SJSA1 (cell line): ENCODE measurements around the gene FBXO24. TPM values are rescaled to one million over a fixed set of nuclear protein-coding genes. Genes with fewer than 3 reads are reported as not detected.

ENCODE experiments used
- DNase-seq, 2 experiments: peaks; one replicate each; pipeline ENCODE4 v3.0.0-alpha.2; 2015 to 2020; ENCODE audit warnings: low spot score in 2 of 2, low read depth in 1 of 2
- H3K27ac ChIP-seq: fragments of 250-450 bp; sonication (Bioruptor Pico); 2 replicates; pipeline ENCODE4 v1.5.1; 2020; ENCODE audit warnings: mild to moderate bottlenecking, moderate library complexity
- H3K27me3 ChIP-seq: fragments of 250-450 bp; sonication (Bioruptor Pico); replicated peaks from 2 replicates; pipeline ENCODE4 v1.5.1; 2020; ENCODE audit warnings: mild to moderate bottlenecking, moderate library complexity
- H3K36me3 ChIP-seq: fragments of 250-450 bp; sonication (Bioruptor Pico); 2 replicates; pipeline ENCODE4 v1.5.1; 2020; ENCODE audit warnings: mild to moderate bottlenecking
- H3K4me1 ChIP-seq: fragments of 250-450 bp; sonication (Bioruptor Pico); replicated peaks from 2 replicates; pipeline ENCODE4 v1.6.1; 2021; ENCODE audit warnings: mild to moderate bottlenecking
- H3K4me3 ChIP-seq: fragments of 250-450 bp; sonication (Bioruptor Pico); 2 replicates; pipeline ENCODE4 v1.5.1; 2020; ENCODE audit warnings: mild to moderate bottlenecking
- H3K9me3 ChIP-seq: fragments of 250-450 bp; sonication (Bioruptor Pico); replicated peaks from 2 replicates; pipeline ENCODE4 v1.5.1; 2020; ENCODE audit warnings: mild to moderate bottlenecking
- total RNA-seq: library from RNA; depleted of rRNA; stranded (reverse); fragments of >200 nt; shearing (Covaris generic); gene quantifications from 2 replicates; pipeline ENCODE4 v1.2.3, GENCODE V29; 2014

FBXO24 gene
- total RNA-seq, 1 experiment from 2014 or later = 0.13 TPM

DNA sequence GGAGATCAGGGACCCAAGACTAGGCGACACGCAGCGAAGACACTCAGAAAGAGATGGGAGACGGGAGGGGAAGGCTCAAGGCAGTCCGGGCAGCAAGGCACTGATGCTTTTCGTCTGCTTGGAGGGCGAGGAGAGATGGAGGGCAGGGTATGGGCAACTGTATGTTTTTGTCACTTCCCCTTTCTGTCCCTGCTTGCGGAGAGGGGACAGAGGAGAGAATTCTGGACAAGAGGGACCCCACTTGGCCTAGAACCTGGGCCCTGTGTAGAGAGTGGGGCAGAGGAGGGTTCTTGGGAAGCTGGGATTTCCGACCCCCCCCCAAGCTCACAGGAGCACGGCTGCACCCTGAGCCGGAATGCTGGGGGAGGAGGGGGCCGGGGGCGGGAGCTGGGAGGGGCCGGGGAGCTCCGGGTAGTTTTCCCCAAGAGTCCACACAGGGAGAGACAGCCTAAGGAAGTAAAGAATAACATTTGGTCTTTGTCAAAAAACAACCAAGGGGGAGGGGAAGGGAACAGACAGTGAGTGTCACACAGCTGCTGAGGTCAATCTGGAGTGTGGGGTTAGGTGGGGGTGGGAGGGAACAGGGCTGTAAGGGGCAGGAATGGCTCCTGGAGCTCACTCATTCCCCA lies 2.0 kb upstream of the FBXO24 start:
- Histone ChIP-seq H3K4me3 (no peak overlapping the region; the same call in 1 of the 2 replicates), H3K9me3 (no peaks in the 10 kb centered on the region)

DNA sequence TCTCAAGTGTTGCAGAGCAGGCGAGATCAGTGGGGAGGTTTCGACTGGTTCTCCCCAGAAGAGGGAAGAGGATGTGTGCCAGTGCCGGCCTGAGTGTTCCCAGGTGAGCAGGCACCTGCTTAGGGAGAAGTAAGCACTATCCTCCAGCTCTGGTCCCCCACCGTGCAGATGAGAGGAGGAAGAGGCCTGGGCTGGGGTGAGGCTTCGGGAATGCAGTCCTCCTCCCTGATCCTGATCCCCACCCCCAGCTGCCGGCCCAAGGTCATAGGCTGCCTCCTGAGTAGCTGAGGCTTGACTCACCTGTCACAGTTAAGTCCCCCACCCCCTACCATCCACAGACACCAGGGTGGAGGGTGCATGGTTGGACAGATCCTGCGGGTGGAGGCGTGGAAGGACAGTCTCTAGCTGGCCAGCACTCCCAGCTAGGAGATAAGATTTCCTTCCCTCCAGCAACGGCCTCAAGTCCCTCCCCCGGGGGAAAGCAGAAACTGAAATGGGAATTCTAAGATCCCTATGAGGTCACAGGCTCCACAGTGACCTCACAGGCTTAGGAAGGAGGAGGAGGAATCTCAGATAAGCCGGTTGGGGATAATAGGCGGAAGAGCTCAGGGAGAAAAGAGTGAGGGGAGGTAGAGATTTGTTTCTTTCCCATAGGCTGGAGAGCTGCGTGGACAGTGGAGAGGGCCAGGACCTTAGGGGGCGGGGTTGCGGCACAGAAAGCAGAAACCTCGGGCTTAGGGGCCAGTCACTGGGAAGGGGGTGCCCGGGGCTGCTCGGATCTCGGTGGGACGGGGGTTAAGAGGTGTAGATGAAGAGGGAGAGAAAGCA lies 1.2 kb upstream of the FBXO24 start:
- H3K4me1 ChIP-seq = peaks cover 10% of the 10 kb centered on the region
- DNase-seq = peak in 1 of 2 experiments; percentile 46
- H3K4me3 ChIP-seq = peak overlapping the region; percentile 83
- no peaks in the 10 kb centered on the region for H3K9me3 ChIP-seq
- H3K27me3 ChIP-seq = no peaks in the 10 kb centered on the region
- H3K36me3 ChIP-seq = peaks cover 42% of the 10 kb centered on the region
- no peak overlapping the region for H3K27ac ChIP-seq

More for the DNA sequence above, 2.0 kb upstream of the FBXO24 start:
- Histone ChIP-seq H3K27ac (no peak overlapping the region), H3K27me3 (no peaks in the 10 kb centered on the region), H3K36me3 (peaks cover 49% of the 10 kb centered on the region), H3K4me1 (peaks cover 10% of the 10 kb centered on the region)
- DNase-seq = no peak

DNA sequence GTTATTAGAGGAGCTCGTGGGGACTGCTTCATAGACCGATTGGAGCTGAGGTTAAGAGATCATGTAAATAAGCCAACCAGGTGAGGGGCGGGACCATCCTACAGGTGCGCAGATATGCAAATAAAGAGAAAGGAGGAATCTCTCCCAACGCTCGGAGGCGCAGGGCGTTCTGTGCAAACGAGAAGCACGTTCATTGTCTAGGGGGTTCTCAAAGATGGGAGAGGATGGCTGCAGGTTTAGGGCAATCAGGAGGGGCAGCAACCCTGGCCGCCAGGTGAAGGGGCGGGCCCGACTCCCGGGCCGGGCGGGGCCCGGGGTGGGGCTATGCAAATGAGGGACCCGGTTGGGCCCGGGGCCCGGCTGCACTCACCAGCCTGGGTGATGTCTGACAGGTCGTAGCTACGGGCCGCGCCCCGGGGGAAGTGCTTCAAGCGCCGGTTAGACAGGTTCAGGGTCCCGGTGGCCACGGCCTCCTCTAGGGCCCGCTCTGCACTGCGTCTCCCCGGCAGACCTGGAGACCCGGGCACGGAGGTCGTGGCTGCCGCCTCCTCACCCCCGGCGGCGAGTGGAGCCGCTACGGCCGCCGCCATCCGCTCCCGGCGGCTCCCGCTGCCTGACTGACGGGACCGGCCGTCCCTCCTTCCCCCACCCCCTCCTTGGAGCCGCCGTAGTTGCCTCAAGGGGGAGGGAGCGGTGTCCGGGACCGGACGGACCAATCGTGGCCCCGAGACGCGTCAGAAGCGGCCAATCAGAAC lies 440 bp upstream of the FBXO24 start, which contains the start of gene LRCH4:
Gene LRCH4, minus strand, starts transcription at position 619 of the 755 bp plus-strand sequence. Its CDS starts 29 bp downstream, at position 590.
- Histone ChIP-seq H3K36me3 (peaks cover 34% of the 10 kb centered on the region), H3K27me3 (no peaks in the 10 kb centered on the region), H3K4me1 (peaks cover 10% of the 10 kb centered on the region), H3K27ac (peak within 1 kb of the TSS; percentile 74), H3K9me3 (no peaks in the 10 kb centered on the region), H3K4me3 (peak within 1 kb of the TSS; percentile 83)
- DNase-seq = no peak

DNA sequence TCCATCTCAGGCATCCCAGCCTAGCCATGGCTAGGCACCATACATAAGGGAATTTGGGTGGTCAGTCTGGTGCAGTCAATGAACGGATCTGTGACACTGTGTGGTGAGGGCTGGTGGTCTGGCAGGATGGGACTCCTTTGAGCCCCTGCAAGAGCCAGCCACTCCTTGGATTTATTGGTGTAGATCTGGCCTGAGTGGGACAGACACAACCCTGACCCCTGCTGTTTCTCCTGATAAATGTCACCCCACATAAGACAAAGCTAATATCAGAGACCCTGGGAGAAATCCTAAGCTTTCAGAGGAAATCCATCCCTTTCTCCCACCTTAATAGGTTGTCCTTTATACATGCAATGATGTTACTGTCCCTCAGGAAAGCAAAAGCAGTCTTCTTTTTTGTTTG lies 2.3 kb downstream of the FBXO24 start:
- peaks cover 10% of the 10 kb centered on the region for H3K4me1 ChIP-seq
- H3K36me3 ChIP-seq = peaks cover 10% of the 10 kb centered on the region
- H3K9me3 ChIP-seq = no peaks in the 10 kb centered on the region
- H3K27me3 ChIP-seq = no peaks in the 10 kb centered on the region
- no peak overlapping the region for H3K27ac ChIP-seq
- no peak for DNase-seq
- no peak overlapping the region for H3K4me3 ChIP-seq

DNA sequence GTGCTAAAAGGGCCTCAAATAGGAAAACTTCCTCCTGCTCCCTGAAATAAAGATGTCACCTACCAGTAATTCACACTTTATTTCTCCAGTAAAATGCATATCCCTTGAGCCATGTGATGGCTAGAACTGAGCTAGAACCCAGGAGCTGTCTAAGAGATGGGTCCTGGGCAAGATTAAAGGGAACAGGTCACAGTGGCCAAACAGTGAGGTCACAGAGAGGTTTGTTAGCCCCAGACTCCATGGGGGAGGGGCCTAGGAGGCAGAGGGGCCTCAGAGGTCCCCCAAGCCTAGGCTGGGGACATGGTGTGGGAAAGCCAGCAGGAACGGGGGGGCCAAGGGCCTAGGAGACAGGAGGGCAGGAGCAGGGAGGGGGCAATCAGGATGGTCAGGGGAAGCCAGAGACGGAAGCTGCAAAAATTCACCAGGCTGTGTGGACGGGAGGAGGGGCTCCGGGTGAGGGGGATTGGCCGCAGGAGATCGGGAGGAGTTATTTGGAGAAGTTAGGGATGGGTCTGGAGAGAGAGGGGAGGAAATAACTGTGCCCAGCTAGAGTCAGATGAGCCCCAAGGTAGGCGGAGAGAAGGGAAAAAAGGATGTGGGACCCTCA lies 3.3 kb downstream of the FBXO24 start:
- DNase-seq = no peak
- peaks cover 3% of the 10 kb centered on the region for H3K36me3 ChIP-seq

DNA sequence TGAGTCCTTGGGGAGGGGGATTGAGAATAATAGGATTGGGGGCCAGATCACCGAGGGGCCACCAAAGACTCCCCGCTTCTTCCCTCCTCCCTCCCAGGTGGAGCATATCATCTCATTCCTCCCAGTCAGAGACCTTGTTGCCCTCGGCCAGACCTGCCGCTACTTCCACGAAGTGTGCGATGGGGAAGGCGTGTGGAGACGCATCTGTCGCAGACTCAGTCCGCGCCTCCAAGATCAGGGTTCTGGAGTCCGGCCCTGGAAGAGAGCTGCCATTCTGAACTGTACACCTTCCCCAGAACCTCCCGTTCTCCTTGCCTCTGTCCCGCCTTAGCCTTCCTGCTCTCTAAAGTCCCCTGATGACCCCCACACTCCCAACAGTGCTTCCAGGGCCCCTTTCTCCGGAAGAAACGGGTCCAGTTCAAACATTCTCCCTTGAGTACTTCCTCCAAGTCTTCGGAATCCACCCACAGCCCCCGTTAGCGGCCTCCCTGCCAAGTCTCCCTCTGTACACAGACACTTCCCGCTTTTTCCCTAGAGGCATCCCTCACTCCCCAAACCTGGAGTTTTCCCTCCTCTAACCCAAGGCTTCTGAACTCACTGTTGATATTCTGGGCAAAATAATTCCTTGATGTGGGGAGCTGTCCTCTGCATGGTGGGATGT lies 4.1 kb downstream of the FBXO24 start:
- H3K36me3 ChIP-seq = peaks cover 3% of the 10 kb centered on the region
- H3K27me3 ChIP-seq = no peaks in the 10 kb centered on the region
- no peak for DNase-seq
- no peaks in the 10 kb centered on the region for H3K9me3 ChIP-seq
- no peak overlapping the region for H3K27ac ChIP-seq
- H3K4me1 ChIP-seq = peaks cover 3% of the 10 kb centered on the region
- H3K4me3 ChIP-seq = no peak overlapping the region

More for the DNA sequence above, 3.3 kb downstream of the FBXO24 start:
- Histone ChIP-seq H3K27ac (no peak overlapping the region), H3K4me1 (peaks cover 10% of the 10 kb centered on the region), H3K4me3 (no peak overlapping the region), H3K9me3 (no peaks in the 10 kb centered on the region), H3K27me3 (no peaks in the 10 kb centered on the region)

DNA sequence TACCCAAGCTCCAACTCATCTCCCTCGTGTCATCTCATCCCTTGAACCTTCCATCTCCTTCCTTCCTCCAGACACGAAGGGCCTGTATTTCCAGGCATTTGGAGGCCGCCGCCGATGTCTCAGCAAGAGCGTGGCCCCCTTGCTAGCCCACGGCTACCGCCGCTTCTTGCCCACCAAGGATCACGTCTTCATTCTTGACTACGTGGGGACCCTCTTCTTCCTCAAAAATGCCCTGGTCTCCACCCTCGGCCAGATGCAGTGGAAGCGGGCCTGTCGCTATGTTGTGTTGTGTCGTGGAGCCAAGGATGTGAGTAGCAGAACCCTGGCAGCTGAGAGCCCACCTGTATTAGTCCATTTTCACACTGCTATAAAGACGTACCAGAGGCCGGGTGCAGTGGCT lies 5.5 kb downstream of the FBXO24 start:
- Histone ChIP-seq H3K27ac (no peak overlapping the region), H3K4me3 (no peak overlapping the region), H3K27me3 (no peaks in the 10 kb centered on the region), H3K36me3 (no peaks in the 10 kb centered on the region), H3K4me1 (no peaks in the 10 kb centered on the region), H3K9me3 (no peaks in the 10 kb centered on the region)
- no peak for DNase-seq

DNA sequence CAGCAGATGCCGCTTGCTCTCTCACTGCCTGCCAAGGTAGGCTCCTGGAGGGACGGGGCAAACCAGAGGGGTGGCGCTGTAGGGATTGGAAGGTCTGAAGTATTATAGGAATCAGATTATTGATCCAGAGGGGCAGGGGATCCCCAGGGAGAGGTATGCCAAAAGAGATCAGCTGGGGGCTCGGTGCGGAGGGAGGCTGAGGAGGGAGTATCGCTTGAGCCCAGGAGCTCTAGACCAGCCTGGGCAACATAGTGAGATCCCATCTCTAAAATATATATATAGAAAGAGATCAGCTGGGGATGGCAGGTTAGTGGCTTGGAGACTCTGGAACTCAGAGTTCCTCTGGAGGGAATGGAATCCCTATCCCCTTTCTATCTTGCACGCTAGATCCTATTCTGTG lies 9.1 kb downstream of the FBXO24 start:
- H3K27me3 ChIP-seq = no peaks in the 10 kb centered on the region
- H3K27ac ChIP-seq = no peak overlapping the region
- H3K9me3 ChIP-seq = no peaks in the 10 kb centered on the region
- no peaks in the 10 kb centered on the region for H3K4me1 ChIP-seq
- H3K4me3 ChIP-seq = no peak overlapping the region
- DNase-seq = no peak
- no peaks in the 10 kb centered on the region for H3K36me3 ChIP-seq

DNA sequence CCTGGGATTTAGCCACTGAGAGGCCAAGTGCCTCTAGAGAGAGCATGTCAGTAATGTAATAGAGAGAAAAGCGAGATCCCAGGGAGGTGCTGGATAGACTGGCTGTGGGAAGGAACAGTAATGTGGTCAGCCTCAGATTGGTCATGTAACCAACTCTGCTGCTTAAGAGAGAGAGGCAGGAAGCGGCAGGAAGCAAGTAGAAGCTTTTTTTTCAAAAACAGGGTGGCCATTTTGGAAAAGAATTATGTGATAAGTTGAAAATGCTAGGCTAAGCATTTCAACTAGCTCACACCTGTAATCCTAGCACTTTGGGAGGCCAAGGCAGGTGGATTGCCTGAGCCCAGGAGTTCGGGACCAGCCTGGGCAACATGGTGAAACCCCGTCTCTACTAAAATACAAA lies 12.3 kb downstream of the FBXO24 start:
- no peak for DNase-seq
- no peaks in the 10 kb centered on the region for H3K36me3 ChIP-seq
- H3K27ac ChIP-seq = no peak overlapping the region
- no peaks in the 10 kb centered on the region for H3K9me3 ChIP-seq
- no peaks in the 10 kb centered on the region for H3K27me3 ChIP-seq
- H3K4me3 ChIP-seq = no peak overlapping the region
- H3K4me1 ChIP-seq = peaks cover 21% of the 10 kb centered on the region

DNA sequence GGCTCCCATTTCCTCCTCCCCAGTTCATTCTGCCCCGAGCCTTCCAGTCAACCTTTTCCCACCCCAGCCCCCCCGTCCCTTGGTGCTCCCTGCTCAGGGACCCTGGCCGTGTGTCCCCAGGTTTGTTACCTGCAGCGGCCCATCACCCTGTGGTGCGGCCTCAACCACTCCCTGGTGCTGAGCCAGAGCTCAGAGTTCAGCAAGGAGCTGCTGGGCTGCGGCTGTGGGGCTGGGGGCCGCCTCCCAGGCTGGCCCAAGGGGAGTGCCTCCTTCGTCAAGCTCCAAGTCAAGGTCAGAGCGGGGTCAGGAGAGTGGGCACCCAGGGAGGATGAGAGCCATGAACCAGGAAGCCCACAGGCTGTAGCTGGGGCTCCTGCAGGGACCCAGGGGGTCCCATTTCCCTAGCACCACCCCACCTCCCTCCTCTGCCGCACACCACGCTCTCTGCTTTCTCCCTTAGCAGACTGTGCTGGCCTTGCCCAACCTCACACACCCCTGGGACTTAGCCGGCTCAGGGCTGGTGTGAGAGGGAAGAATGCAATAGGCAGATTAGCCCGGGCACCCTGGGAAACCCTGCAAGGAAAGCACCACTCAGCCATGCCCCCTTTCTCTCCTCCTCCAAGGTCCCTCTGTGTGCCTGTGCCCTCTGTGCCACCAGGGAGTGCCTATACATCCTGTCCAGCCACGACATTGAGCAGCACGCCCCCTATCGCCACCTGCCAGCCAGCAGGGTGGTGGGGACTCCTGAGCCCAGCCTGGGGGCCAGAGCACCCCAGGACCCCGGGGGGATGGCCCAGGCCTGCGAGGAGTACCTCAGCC lies 14.0 kb downstream of the FBXO24 start:
- H3K9me3 ChIP-seq = no peaks in the 10 kb centered on the region
- no peak for DNase-seq
- H3K27ac ChIP-seq = no peak overlapping the region
- peaks cover 31% of the 10 kb centered on the region for H3K4me1 ChIP-seq
- no peaks in the 10 kb centered on the region for H3K27me3 ChIP-seq
- peaks cover 5% of the 10 kb centered on the region for H3K36me3 ChIP-seq
- no peak overlapping the region for H3K4me3 ChIP-seq

DNA sequence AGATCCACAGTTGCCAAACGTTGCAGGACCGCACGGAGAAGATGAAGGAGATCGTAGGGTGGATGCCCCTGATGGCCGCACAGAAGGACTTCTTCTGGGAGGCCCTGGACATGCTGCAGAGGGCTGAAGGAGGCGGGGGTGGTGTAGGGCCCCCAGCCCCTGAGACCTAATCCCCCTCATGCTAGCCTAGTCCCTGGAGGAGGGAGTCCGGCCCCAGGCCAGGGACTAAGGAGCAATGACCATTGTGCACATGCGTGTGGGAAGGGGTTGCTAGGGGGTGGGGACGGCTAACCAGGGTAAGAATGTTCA lies 14.6 kb downstream of the FBXO24 start:
- Histone ChIP-seq H3K36me3 (peaks cover 11% of the 10 kb centered on the region), H3K4me1 (peaks cover 31% of the 10 kb centered on the region), H3K27ac (no peak overlapping the region), H3K27me3 (no peaks in the 10 kb centered on the region), H3K4me3 (no peak overlapping the region), H3K9me3 (no peaks in the 10 kb centered on the region)
- DNase-seq = no peak

DNA sequence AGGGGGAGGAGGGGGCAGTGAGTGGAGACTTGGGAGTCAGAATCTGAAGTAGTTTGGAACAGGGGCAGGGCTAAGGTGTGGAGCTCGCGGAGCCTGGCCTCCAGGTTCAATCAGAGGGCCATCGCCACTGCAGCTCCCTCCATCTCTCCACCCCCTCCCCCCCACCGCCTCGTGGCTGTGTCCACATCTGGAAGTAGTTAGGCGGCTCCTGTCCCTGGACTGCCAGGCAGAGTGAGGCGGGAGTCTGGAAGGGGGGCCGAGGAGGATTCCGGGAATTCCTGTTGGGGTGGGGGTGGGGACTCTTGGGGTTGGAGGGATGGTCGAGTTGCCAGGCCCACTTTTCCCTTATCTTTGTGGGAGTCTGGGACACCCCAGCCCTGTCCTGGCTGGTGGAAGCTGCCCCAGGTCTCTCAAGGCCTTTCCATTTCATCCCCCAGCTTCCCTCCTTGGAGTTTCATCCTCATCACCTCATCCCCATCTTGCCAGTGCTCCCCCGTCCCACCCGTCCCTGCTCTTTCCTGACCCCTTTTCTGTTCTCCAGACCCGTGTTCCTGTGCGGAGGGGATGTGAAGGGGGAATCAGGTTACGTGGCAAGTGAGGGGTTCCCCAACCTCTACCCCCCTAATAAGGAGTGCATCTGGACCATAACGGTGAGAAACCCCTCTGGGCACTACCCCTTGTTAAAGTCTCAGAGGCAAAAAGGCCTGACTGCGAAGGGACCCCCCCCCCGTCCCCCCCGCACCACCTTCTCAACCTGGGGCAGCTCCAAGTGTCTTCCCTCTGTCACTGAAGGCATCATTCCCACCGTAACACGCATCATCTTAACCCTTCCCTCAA lies 17.0 kb downstream of the FBXO24 start:
- Histone ChIP-seq H3K36me3 (peaks cover 30% of the 10 kb centered on the region), H3K9me3 (no peaks in the 10 kb centered on the region), H3K27ac (peak overlapping the region; percentile 52), H3K27me3 (no peaks in the 10 kb centered on the region), H3K4me3 (peak overlapping the region; percentile 45), H3K4me1 (peaks cover 31% of the 10 kb centered on the region)
- DNase-seq = peak; percentile 79 to 96
